AG09309 (cell line): ENCODE data around the gene PTPRB.

Experiments used
- DNase-seq: peaks from one replicate; pipeline ENCODE4 v3.0.0-alpha.2; 2010; ENCODE audit warnings: low read depth
- H3K4me3 ChIP-seq: 2 replicates; pipeline ENCODE4 v1.5.1; 2011; ENCODE audit warnings: mild to moderate bottlenecking, low read depth, low read length, moderate library complexity; ENCODE audit not compliant: control insufficient read depth
- TF ChIP-seq, protein P1 (sequence below): IDR thresholded peaks from 2 replicates; pipeline ENCODE4 v1.5.1; 2011; ENCODE audit warnings: mild to moderate bottlenecking, low read depth, low read length, inconsistent platforms; ENCODE audit not compliant: insufficient read depth, control insufficient read depth; ENCODE audit errors: missing control alignments

PTPRB gene

DNA sequence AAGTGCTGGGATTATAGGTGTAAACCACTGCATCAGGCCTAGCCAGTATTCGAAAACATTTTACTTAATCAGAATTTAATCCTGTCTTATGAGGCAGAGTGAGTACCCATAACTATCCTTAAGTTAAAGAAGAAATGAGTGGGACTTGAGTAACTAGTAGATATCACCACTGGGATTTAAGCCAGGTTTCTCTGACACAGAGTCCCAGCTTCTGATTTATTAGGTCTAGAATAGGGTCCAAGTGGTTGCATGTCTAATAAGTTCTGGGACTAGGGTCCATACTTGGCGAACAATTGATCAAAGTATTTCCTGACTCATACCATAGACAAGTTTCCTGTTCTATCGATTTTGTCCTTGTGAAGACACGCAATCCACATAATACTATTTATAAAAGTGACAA lies 18.9 kb downstream of the PTPRB start:
- DNase-seq: no peak
- TF ChIP-seq, protein P1, sequence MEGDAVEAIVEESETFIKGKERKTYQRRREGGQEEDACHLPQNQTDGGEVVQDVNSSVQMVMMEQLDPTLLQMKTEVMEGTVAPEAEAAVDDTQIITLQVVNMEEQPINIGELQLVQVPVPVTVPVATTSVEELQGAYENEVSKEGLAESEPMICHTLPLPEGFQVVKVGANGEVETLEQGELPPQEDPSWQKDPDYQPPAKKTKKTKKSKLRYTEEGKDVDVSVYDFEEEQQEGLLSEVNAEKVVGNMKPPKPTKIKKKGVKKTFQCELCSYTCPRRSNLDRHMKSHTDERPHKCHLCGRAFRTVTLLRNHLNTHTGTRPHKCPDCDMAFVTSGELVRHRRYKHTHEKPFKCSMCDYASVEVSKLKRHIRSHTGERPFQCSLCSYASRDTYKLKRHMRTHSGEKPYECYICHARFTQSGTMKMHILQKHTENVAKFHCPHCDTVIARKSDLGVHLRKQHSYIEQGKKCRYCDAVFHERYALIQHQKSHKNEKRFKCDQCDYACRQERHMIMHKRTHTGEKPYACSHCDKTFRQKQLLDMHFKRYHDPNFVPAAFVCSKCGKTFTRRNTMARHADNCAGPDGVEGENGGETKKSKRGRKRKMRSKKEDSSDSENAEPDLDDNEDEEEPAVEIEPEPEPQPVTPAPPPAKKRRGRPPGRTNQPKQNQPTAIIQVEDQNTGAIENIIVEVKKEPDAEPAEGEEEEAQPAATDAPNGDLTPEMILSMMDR: no peak
- H3K4me3 ChIP-seq: no peak overlapping the region

GRCh38 chr12:70617450-70617849 lies 19.8 kb downstream of the PTPRB start:
- TF ChIP-seq, protein P1: no peak
- no peak overlapping the region for H3K4me3 ChIP-seq
- DNase-seq: no peak

- no peak for DNase-seq
- no peak overlapping the region for H3K4me3 ChIP-seq
- TF ChIP-seq, protein P1: no peak
Measured at GRCh38 chr12:70615174-70615866, 21.9 kb downstream of the PTPRB start.

- peak overlapping the region; percentile 47 for H3K4me3 ChIP-seq
- no peak for DNase-seq
- TF ChIP-seq, protein P1: no peak
Measured at GRCh38 chr12:70609739-70610491, 27.3 kb downstream of the PTPRB start.

GRCh38 chr12:70609203-70609602 lies 28.0 kb downstream of the PTPRB start:
- no peak for DNase-seq
- H3K4me3 ChIP-seq: peak overlapping the region; percentile 47
- TF ChIP-seq, protein P1: no peak

GRCh38 chr12:70608184-70608583 lies 29.0 kb downstream of the PTPRB start:
- DNase-seq: no peak
- H3K4me3 ChIP-seq: no peak overlapping the region
- TF ChIP-seq, protein P1: no peak
